Measurements from ENCODE around the gene RIPPLY2. TPM values are rescaled to one million over a fixed set of nuclear protein-coding genes. Genes with fewer than 3 reads are reported as not detected.

Gene RIPPLY2
- 0.33 to 0.70 TPM (median 0.38 TPM) in 5 replicates for total RNA-seq (2022; extraction: Qiagen RNA extraction)

GRCh38 chr6:83853178-83854000 lies at the start of gene RIPPLY2:
Gene RIPPLY2 (plus strand): TSS chr6:83853360. CDS start chr6:83853417, 57 bp downstream.

GRCh38 chr6:83859410-83860358 lies 6.5 kb downstream of the RIPPLY2 start, which contains the start of gene CYB5R4:
Gene CYB5R4 (plus strand): TSS chr6:83859689. CDS start chr6:83859783, 94 bp downstream.

Other genes with a start within 250 kb of the RIPPLY2 start
- gene SNAP91, start 144.3 kb upstream of the RIPPLY2 start, total RNA-seq (2022; extraction: Qiagen RNA extraction) = 0.11 to 0.19 TPM (median 0.14 TPM) in 5 replicates
- gene CYB5R4, start 6.3 kb downstream of the RIPPLY2 start, total RNA-seq (2022; extraction: Qiagen RNA extraction) = 18.9 to 28.2 TPM (median 21.0 TPM) in 5 replicates
- gene MRAP2, start 180.4 kb downstream of the RIPPLY2 start, total RNA-seq (2022; extraction: Qiagen RNA extraction) = 1.2 to 1.8 TPM (median 1.6 TPM) in 5 replicates